Endothelial cell of umbilical vein (primary cell): ENCODE measurements around the gene CHMP1B. TPM values are rescaled to one million over a fixed set of nuclear protein-coding genes. Genes with fewer than 3 reads are reported as not detected.

ENCODE experiments used
- BruUV-seq: library from RNA; stranded (reverse); fragments of 400-500 nt; replicated peaks from 2 replicates; lab custom pipeline; 2021; lab: Mats Ljungman, UMichigan
- CTCF ChIA-PET: fragments of 300-600, 350-600 bp; sonication (Branson Sonifier 250); formaldehyde crosslinking; loops from one replicate; lab custom pipeline; 2021; ENCODE audit warnings: antibody characterized with exemption, inconsistent platforms; lab: Charles Lee
- POLR2A ChIA-PET: fragments of 300-600, 350-600 bp; sonication (Branson Sonifier 250); formaldehyde crosslinking; loops from one replicate; lab custom pipeline; 2021; ENCODE audit warnings: antibody characterized with exemption, inconsistent platforms; lab: Charles Lee
- DNase-seq: peaks from one replicate; pipeline ENCODE4 v3.0.0-alpha.2; 2011; ENCODE audit warnings: low read depth, low spot score
- FAIRE-seq: peaks from 2 replicates; lab custom pipeline; 2011; peaks lifted over from hg19 to GRCh38; lab: Jason Lieb, UNC
- H2AFZ ChIP-seq: 2 replicates; pipeline ENCODE4 v1.6.0; 2012; ENCODE audit warnings: low read depth, low read length, control low read depth, inconsistent platforms
- H3K27ac ChIP-seq: 2 replicates; pipeline ENCODE4 v1.5.1; 2011; ENCODE audit warnings: low read depth, mild to moderate bottlenecking, control low read depth, low read length, moderate library complexity; ENCODE audit not compliant: insufficient read depth
- H3K27me3 ChIP-seq, 2 experiments: 2 replicates each; pipeline versions ENCODE4 v1.6.0 to v1.6.1; 2011; ENCODE audit warnings: low read length in 2 of 2, mixed read lengths in 1 of 2; ENCODE audit not compliant: control insufficient read depth in 2 of 2, insufficient read depth in 2 of 2
- H3K36me3 ChIP-seq, 2 experiments: 2 replicates in 1 of 2; 3 replicates in 1 of 2; pipeline ENCODE4 v1.5.1; 2011; ENCODE audit warnings: low read length in 2 of 2, mild to moderate bottlenecking in 1 of 2, moderate library complexity in 1 of 2; ENCODE audit not compliant: control insufficient read depth in 2 of 2, insufficient read depth in 2 of 2; ENCODE audit errors: extremely low read depth in 1 of 2
- H3K4me1 ChIP-seq: 3 replicates; pipeline ENCODE4 v1.5.1; 2011; ENCODE audit warnings: mild to moderate bottlenecking, low read length; ENCODE audit not compliant: control insufficient read depth, insufficient read depth; ENCODE audit errors: extremely low read depth
- H3K4me2 ChIP-seq: 2 replicates; pipeline ENCODE4 v1.6.1; 2011; ENCODE audit warnings: low read length, control low read depth, mixed read lengths; ENCODE audit not compliant: insufficient read depth
- H3K4me3 ChIP-seq, 3 experiments: fragments of 200-600 bp in 1 of 3; sonication (generic), shearing (Covaris generic) in 1 of 3; replicated peaks in 1 of 3; 2 replicates each; pipeline ENCODE4 v1.5.1; 2011 to 2016; ENCODE audit warnings: control low read depth in 3 of 3, low read length in 3 of 3, mild to moderate bottlenecking in 2 of 3, inconsistent platforms in 1 of 3, low read depth in 1 of 3, moderate library complexity in 1 of 3; ENCODE audit not compliant: insufficient read depth in 1 of 3
- H3K79me2 ChIP-seq: 2 replicates; pipeline ENCODE4 v1.6.0; 2012; ENCODE audit warnings: low read length, inconsistent platforms; ENCODE audit not compliant: control insufficient read depth, insufficient read depth
- H3K9ac ChIP-seq: replicated peaks from 2 replicates; pipeline ENCODE3; 2011; ENCODE audit warnings: low read length, control low read depth; ENCODE audit not compliant: insufficient read depth; ENCODE audit errors: extremely low read depth
- H3K9me1 ChIP-seq: replicated peaks from 3 replicates; pipeline ENCODE4 v1.6.0; 2011; ENCODE audit warnings: mild to moderate bottlenecking, low read length; ENCODE audit not compliant: control insufficient read depth, insufficient read depth; ENCODE audit errors: extremely low read depth
- H3K9me3 ChIP-seq: replicated peaks from 2 replicates; pipeline ENCODE4 v1.5.1; 2012; ENCODE audit warnings: low read length, inconsistent platforms; ENCODE audit not compliant: control insufficient read depth, insufficient read depth
- H4K20me1 ChIP-seq: replicated peaks from 2 replicates; pipeline ENCODE3; 2011; ENCODE audit warnings: mild to moderate bottlenecking, low read length; ENCODE audit not compliant: control insufficient read depth, insufficient read depth; ENCODE audit errors: extremely low read depth
- CTCF ChIP-seq, 2 donors: IDR thresholded peaks; 1 replicate in 1 of 2; 2 replicates in 1 of 2; pipeline ENCODE4 v1.5.1; 2011; ENCODE audit warnings: low read length in 2 of 2, mild to moderate bottlenecking in 2 of 2, moderate library complexity in 2 of 2, control low read depth in 1 of 2, inconsistent platforms in 1 of 2, low read depth in 1 of 2; ENCODE audit not compliant: insufficient read depth in 1 of 2; ENCODE audit errors: extremely low read depth in 1 of 2
- EZH2 ChIP-seq: IDR thresholded peaks from 2 replicates; pipeline ENCODE4 v1.6.1; 2012; ENCODE audit warnings: borderline replicate concordance, low read depth, mild to moderate bottlenecking, moderate library complexity, low read length, inconsistent platforms; ENCODE audit not compliant: severe bottlenecking
- FOS ChIP-seq: IDR thresholded peaks from 2 replicates; pipeline ENCODE4 v1.6.1; 2011; ENCODE audit warnings: mild to moderate bottlenecking, low read length, moderate library complexity, borderline replicate concordance; ENCODE audit not compliant: insufficient read depth
- GATA2 ChIP-seq: IDR thresholded peaks from 2 replicates; pipeline ENCODE4 v1.7.0; 2011; ENCODE audit warnings: low read depth, mild to moderate bottlenecking, moderate library complexity, mixed read lengths, low read length; ENCODE audit not compliant: insufficient read length, insufficient read depth
- JUN ChIP-seq: IDR thresholded peaks from 2 replicates; pipeline ENCODE4 v1.6.1; 2011; ENCODE audit warnings: borderline replicate concordance, low read depth; ENCODE audit not compliant: insufficient read length, insufficient read depth
- MAX ChIP-seq: IDR thresholded peaks from 2 replicates; pipeline ENCODE4 v1.6.1; 2011; ENCODE audit not compliant: insufficient read depth, insufficient read length
- MYC ChIP-seq: IDR thresholded peaks from one replicate; pipeline ENCODE4 v1.6.1; 2011; ENCODE audit warnings: mild to moderate bottlenecking, low read depth, low read length
- POLR2A ChIP-seq: IDR thresholded peaks from 2 replicates; pipeline ENCODE4 v1.6.1; 2012; ENCODE audit warnings: low read depth, mild to moderate bottlenecking, control low read depth, low read length
- POLR2AphosphoS5 ChIP-seq: IDR thresholded peaks from 2 replicates; pipeline ENCODE4 v1.6.1; 2012; ENCODE audit warnings: low read depth, mild to moderate bottlenecking, control low read depth, low read length, moderate library complexity; ENCODE audit not compliant: insufficient read depth
- dilution Hi-C: fragments of 300-500 bp; cut with MboI; formaldehyde crosslinking; loops from one replicate; pipeline ENCODE4 v1.15.0; 2019; ENCODE audit warnings: low sequenced_read_pairs; ENCODE audit not compliant: extremely low pct_ligation_motif_present
- intact Hi-C: fragments of 100-400 bp; cut with micrococcal nuclease; formaldehyde crosslinking; loops from one replicate; pipeline ENCODE4 v1.10.0; 2022
- polyA plus RNA-seq, 4 experiments: library from polyadenylated mRNA; depleted of rRNA in 3 of 4; stranded (reverse) in 3 of 4; unstranded in 1 of 4; fragments of >200 nt; gene quantifications; 2 replicates each; pipeline versions ENCODE4 v1.2.1 to v1.2.3, GENCODE V29; 2011 to 2012; ENCODE audit warnings: missing spikeins in 1 of 4
- total RNA-seq: library from RNA; stranded (reverse); gene quantifications from 2 replicates; pipeline ENCODE4 v1.2.3, GENCODE V29; 2021

The CHMP1B gene
- total and polyA plus RNA-seq, 2 donors (not counting 3 experiments of a cell fraction or from before 2014, with no cell fraction given), result 24.0 to 27.0 TPM

GRCh38 chr18:11840493-11840892, 10.7 kb upstream of the CHMP1B start:
- Histone ChIP-seq H2AFZ (no peak overlapping the region), H3K36me3 (no peaks in the 10 kb centered on the region), H3K9me3 (no peaks in the 10 kb centered on the region), H3K27ac (no peak overlapping the region), H4K20me1 (no peaks in the 10 kb centered on the region), H3K4me2 (no peak overlapping the region), H3K4me1 (no peaks in the 10 kb centered on the region), H3K9ac (no peak overlapping the region), H3K79me2 (no peaks in the 10 kb centered on the region), H3K27me3 (no peaks in the 10 kb centered on the region), H3K4me3 (no peak overlapping the region), H3K9me1 (no peaks in the 10 kb centered on the region)
- dilution Hi-C loops (no loop called here), intact Hi-C loops (no loop called here)
- ChIA-PET CTCF (interaction anchor here (0.5 to 1.3 kb wide), 5 partner anchors 15 to 112 kb away, joined by 3 to 5 read pairs (median 3); no protein-coding TSS in a partner anchor), POLR2A (no interaction called here)
- FAIRE-seq (no peak), DNase-seq (no peak)
- TF ChIP-seq FOS, result no peak
- no peak for TF ChIP-seq EZH2
- TF ChIP-seq JUN, result no peak
- peak; percentile 22 for TF ChIP-seq MAX
- no TSS peak for BruUV-seq

- H3K9me1 ChIP-seq, result no peaks in the 10 kb centered on the region
- H2AFZ ChIP-seq, result no peak overlapping the region
- no peaks in the 10 kb centered on the region for H4K20me1 ChIP-seq
- no peaks in the 10 kb centered on the region for H3K9me3 ChIP-seq
- no peak overlapping the region for H3K4me3 ChIP-seq
- dilution Hi-C loops, result no loop called here
- H3K79me2 ChIP-seq, result no peaks in the 10 kb centered on the region
- FAIRE-seq (no peak), DNase-seq (no peak)
- no peak overlapping the region for H3K27ac ChIP-seq
- intact Hi-C loops, result no loop called here
- H3K9ac ChIP-seq, result no peak overlapping the region
- no peak overlapping the region for H3K4me2 ChIP-seq
- H3K27me3 ChIP-seq, result no peaks in the 10 kb centered on the region
- POLR2A ChIA-PET, result no interaction called here
- no peaks in the 10 kb centered on the region for H3K36me3 ChIP-seq
- CTCF ChIA-PET, result no interaction called here
- TF ChIP-seq FOS (no peak), MYC (no peak), CTCF (IDR thresholded peaks at IDR 0.05; ENCODE audit: extremely low read depth in 1 of 2, insufficient read depth in 1 of 2, low read depth in 1 of 2, low read length in 2 of 2) (no peak), JUN (no peak), POLR2A (no peak), POLR2AphosphoS5 (no peak), MAX (no peak), GATA2 (no peak), EZH2 (no peak)
- BruUV-seq, result no TSS peak
- H3K4me1 ChIP-seq, result no peaks in the 10 kb centered on the region
These were observed 8.7 kb upstream of the CHMP1B start for GRCh38 chr18:11842562-11842961.
